Left ventricle myocardium inferior (tissue), 1 donor: Measurements from ENCODE around the gene VAV2. TPM values are rescaled to one million over a fixed set of nuclear protein-coding genes. Genes with fewer than 3 reads are reported as not detected.

Source experiments
- DNase-seq: peaks from one replicate; pipeline ENCODE4 v3.0.0-alpha.2; 2020
- H3K27ac ChIP-seq: fragments of 200-600 bp; replicated peaks from 2 replicates; pipeline ENCODE4 v1.8.0; 2021
- H3K27me3 ChIP-seq: fragments of 200-600 bp; 2 replicates; pipeline ENCODE4 v1.8.0; 2021; ENCODE audit warnings: low read depth
- H3K36me3 ChIP-seq: fragments of 200-600 bp; 2 replicates; pipeline ENCODE4 v1.8.0; 2021
- H3K4me1 ChIP-seq: fragments of 200-600 bp; 2 replicates; pipeline ENCODE4 v1.8.0; 2021
- H3K4me3 ChIP-seq: fragments of 200-600 bp; 2 replicates; pipeline ENCODE4 v1.8.0; 2021; ENCODE audit warnings: mild to moderate bottlenecking, moderate library complexity
- H3K9me3 ChIP-seq: fragments of 200-600 bp; replicated peaks from 2 replicates; pipeline ENCODE4 v1.8.0; 2021
- intact Hi-C: fragments of 100-400 bp; cut with micrococcal nuclease; formaldehyde crosslinking; loops from one replicate; pipeline ENCODE4 v1.11.0; 2022
- total RNA-seq: library from RNA; stranded (reverse); fragmentation: NEBNext Ultra II Directional; extraction: Animal tissue kit (Norgen Biotek cat#: 25700); gene quantifications from one replicate; pipeline ENCODE4 v1.2.1, GENCODE V29; 2021
- TF ChIP-seq, protein P1 (sequence below): fragments of 200-600 bp; IDR thresholded peaks from 2 replicates; pipeline ENCODE4 v1.8.0; 2021; ENCODE audit warnings: antibody characterized with exemption, mild to moderate bottlenecking, borderline replicate concordance
- donor health status: DM: no; HTN: yes; CAD: no; lungs with severe emphysema.

The VAV2 gene
- total RNA-seq, 1 donor from 2014 or later: 4.1 TPM

DNA sequence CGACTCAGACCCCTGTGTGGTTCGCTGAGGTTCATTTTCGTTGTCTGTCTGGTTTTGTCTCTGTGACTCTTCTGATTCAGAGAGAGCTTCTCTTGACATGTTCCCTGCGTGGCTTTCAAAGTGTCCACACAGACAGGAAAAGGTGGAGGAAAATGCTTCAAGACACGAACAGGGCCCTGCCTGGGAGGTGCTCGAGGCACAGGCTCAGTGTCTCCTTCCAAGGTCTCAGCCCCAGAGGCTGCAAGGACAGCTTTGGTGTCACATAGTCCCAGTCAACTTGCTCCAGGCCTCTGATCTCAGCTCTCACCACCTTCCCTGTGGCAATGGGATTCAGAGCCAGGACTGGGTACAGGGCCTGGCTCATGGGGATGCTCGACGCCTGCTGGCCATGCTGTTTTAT is 202.3 kb downstream of the VAV2 start:
- H3K27ac ChIP-seq: peak overlapping the region; percentile 56

DNA sequence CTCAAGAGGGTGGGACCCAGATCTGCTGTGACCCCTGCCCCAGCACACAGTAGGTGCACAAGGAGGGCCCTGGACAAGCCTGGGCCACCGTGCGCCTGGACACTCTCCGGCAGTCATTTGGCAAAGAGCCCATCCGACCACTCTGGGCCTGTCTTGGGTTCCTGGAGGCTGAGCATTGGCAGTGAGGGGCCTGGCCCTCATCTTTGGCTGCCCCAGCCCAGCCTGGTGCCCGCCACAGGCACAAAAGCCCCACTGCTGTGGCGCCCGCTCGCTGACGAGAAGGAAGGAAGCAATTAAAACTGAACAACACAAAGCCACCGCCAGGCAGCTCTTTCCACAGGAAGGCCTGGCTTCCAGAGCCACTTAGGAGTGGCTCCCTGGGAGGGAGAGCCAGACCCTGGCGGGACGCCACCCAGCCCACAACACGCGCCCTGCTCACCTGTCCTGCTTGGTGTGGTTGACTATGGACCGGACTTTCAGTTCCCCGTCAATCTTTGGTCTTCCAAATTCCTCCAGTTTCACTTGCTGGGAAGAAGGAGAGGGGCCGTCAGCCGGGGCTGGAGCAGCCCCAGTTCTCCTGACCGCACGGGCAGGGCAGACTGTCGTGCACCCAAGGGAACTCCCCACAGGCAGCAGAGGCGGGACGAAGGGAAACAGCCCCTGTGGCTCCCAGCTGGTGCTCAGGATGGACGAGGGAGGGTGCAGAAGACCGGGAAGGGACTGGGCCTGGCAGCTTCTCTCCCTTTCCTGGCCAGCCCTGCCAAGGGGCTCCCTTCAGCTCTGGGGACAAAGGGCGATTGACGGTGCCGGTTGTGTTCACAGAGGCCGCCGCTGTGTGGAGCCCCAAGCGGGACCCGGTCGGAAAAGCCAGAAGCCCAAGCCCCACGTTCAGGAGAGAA is 203.1 kb downstream of the VAV2 start:
- Histone ChIP-seq H3K4me1 (peaks cover 41% of the 10 kb centered on the region), H3K27me3 (no peaks in the 10 kb centered on the region), H3K27ac (peak overlapping the region; percentile 56), H3K4me3 (peak overlapping the region; percentile 31), H3K9me3 (no peaks in the 10 kb centered on the region), H3K36me3 (peaks cover 5% of the 10 kb centered on the region)
- TF ChIP-seq, protein P1, sequence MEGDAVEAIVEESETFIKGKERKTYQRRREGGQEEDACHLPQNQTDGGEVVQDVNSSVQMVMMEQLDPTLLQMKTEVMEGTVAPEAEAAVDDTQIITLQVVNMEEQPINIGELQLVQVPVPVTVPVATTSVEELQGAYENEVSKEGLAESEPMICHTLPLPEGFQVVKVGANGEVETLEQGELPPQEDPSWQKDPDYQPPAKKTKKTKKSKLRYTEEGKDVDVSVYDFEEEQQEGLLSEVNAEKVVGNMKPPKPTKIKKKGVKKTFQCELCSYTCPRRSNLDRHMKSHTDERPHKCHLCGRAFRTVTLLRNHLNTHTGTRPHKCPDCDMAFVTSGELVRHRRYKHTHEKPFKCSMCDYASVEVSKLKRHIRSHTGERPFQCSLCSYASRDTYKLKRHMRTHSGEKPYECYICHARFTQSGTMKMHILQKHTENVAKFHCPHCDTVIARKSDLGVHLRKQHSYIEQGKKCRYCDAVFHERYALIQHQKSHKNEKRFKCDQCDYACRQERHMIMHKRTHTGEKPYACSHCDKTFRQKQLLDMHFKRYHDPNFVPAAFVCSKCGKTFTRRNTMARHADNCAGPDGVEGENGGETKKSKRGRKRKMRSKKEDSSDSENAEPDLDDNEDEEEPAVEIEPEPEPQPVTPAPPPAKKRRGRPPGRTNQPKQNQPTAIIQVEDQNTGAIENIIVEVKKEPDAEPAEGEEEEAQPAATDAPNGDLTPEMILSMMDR: no peak
- DNase-seq: peak; percentile 39
- intact Hi-C loops: no loop called here

More for the DNA sequence above, 202.3 kb downstream of the VAV2 start:
- Histone ChIP-seq H3K9me3 (no peaks in the 10 kb centered on the region), H3K27me3 (no peaks in the 10 kb centered on the region), H3K4me3 (peak overlapping the region; percentile 31), H3K36me3 (peaks cover 5% of the 10 kb centered on the region), H3K4me1 (peaks cover 41% of the 10 kb centered on the region)
- TF ChIP-seq, protein P1: no peak
- no peak for DNase-seq
- intact Hi-C loops: loop anchor here (5.0 kb wide), 1 partner anchor 203 kb away; the partner anchor contains the start of gene VAV2

DNA sequence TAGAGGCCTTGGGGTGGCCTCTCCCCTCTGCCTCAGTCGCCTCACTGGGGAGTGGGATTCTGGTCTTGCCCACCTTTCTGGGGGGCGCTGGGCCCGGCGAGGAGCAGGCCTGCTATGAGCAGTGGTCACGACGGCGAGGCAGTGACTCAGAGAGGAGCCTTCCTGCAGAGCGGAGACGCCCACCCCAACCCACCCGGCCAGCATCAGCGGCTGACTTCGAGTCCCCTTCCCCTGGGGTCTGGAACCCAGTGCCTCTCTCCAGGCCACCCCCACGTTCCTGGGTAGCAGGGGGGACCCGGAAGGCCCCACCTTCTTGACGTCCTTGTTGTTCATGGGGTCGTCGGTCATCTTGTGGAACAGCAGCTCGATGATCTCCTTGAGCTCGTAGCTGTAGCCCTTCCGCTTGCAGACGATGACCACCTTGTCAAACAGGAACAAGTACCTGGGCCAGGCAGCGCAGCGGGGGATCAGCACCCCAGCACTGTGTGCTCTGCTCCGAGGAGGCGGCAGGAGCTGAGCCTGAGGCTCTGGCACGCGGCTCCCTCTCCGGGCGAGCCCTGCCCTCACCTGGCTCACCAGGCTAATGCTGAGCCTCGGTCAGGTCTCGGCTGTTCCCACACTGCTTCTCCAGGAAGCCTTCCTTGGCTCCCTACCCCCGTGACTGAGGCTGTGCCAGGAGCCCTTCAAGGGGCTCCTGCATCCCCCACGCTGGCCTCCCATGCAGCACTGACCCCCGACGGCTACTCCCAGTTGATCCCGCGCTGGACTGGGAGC is 203.9 kb downstream of the VAV2 start:
- TF ChIP-seq, protein P1: no peak
- intact Hi-C loops: no loop called here
- no peak overlapping the region for H3K27ac ChIP-seq

DNA sequence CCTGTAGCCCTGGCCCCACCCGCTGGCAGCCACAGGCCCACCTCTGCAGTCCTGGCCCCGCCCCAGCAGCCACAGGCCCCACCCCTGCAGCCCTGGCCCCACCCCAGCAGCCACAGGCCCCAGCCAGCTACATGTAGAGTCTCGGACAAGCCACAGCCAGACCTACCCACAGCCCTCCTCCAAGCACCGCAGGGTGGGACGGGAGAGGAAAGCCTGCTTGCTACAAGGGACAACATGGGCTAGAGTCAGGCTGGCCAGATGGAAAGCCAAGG is 204.4 kb downstream of the VAV2 start:
- H3K4me3 ChIP-seq: no peak overlapping the region
- intact Hi-C loops: no loop called here
- H3K27me3 ChIP-seq: no peaks in the 10 kb centered on the region
- H3K9me3 ChIP-seq: no peaks in the 10 kb centered on the region
- no peak overlapping the region for H3K27ac ChIP-seq
- H3K4me1 ChIP-seq: peaks cover 32% of the 10 kb centered on the region
- TF ChIP-seq, protein P1: no peak
- peak; percentile 32 for DNase-seq
- H3K36me3 ChIP-seq: peaks cover 5% of the 10 kb centered on the region

More for the DNA sequence above, 203.9 kb downstream of the VAV2 start:
- H3K4me3 ChIP-seq: peak overlapping the region; percentile 31
- H3K4me1 ChIP-seq: peaks cover 37% of the 10 kb centered on the region
- H3K36me3 ChIP-seq: peaks cover 5% of the 10 kb centered on the region
- no peaks in the 10 kb centered on the region for H3K9me3 ChIP-seq
- H3K27me3 ChIP-seq: no peaks in the 10 kb centered on the region
- no peak for DNase-seq

DNA sequence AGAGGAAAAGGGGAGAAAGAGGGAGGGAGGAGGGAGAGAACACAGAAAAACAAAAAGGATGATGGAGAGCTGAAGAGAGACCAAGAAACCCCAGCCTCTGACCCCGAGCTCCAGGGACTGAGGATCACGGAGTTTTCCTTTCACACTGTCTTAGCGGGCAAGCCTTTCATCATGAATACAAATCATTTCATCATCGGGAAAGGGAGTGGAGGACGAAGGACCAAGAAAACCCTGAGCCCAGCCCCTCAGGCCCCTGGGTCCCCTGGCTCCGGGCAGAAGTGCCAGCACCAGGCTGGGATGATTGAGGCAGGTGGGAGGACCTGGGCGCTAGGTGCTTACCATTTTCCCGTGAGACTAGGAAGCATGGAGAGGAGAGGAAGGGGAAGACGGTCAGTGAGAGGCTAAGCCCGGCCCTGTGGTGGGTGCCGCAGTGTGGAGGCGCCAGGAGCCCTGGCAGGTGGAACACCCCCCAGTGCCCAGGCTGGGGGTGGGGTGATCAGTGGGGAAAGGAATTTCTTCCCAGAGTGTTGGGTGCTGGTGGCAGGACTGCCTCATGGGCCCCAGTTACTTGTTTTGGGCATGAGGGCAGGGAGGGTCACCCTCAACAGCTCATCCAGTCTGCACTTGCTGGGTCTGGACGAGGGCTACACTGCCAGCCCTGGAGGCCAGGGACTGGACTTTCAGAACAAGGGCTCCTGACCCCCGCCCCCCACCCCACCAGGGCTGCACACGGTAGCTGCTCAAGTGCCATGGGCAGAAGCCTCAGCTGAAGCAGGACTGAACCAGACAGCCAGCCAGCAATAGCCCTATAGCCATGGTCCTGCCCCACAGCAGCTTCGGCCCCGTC is 205.0 kb downstream of the VAV2 start:
- no peaks in the 10 kb centered on the region for H3K27me3 ChIP-seq
- H3K9me3 ChIP-seq: no peaks in the 10 kb centered on the region
- H3K36me3 ChIP-seq: peaks cover 5% of the 10 kb centered on the region
- no peak overlapping the region for H3K4me3 ChIP-seq
- TF ChIP-seq, protein P1: no peak
- intact Hi-C loops: no loop called here
- no peak overlapping the region for H3K27ac ChIP-seq
- peaks cover 31% of the 10 kb centered on the region for H3K4me1 ChIP-seq
- no peak for DNase-seq
